Kidney (tissue), 14 donors: ENCODE results near the gene TRMT44. TPM values are rescaled to one million over a fixed set of nuclear protein-coding genes. Genes with fewer than 3 reads are reported as not detected.

ENCODE experiments used
- DNase-seq, 5 donors: peaks; one replicate each; pipeline ENCODE4 v3.0.0-alpha.2; 2013 to 2020
- FAIRE-seq: peaks from 2 replicates; lab custom pipeline; 2012; peaks lifted over from hg19 to GRCh38; lab: Jason Lieb, UNC
- H3K27ac ChIP-seq, 2 donors: one replicate each; pipeline ENCODE4 v1.7.0; 2013; ENCODE audit warnings: low read depth in 2 of 2, low read length in 2 of 2, inconsistent platforms in 1 of 2
- H3K27me3 ChIP-seq: one replicate; pipeline ENCODE4 v1.7.1; 2013; ENCODE audit warnings: low read length, inconsistent platforms; ENCODE audit not compliant: control insufficient read depth, insufficient read depth
- H3K36me3 ChIP-seq, 3 donors: one replicate each; pipeline versions ENCODE4 v1.7.0 to v1.7.1; 2013; ENCODE audit warnings: low read length in 3 of 3, control low read depth in 1 of 3, inconsistent platforms in 1 of 3; ENCODE audit not compliant: insufficient read depth in 3 of 3, control insufficient read depth in 2 of 3
- H3K4me1 ChIP-seq, 3 donors: one replicate each; pipeline versions ENCODE4 v1.7.0 to v1.7.1; 2013; ENCODE audit warnings: low read length in 3 of 3, inconsistent platforms in 1 of 3, low read depth in 1 of 3; ENCODE audit not compliant: control insufficient read depth in 2 of 3, insufficient read depth in 2 of 3
- H3K4me3 ChIP-seq, 3 donors: one replicate each; pipeline versions ENCODE4 v1.7.0 to v1.8.1; 2013; ENCODE audit warnings: low read length in 3 of 3, control low read depth in 1 of 3, inconsistent platforms in 1 of 3
- H3K9ac ChIP-seq, 3 donors: one replicate each; pipeline versions ENCODE4 v1.7.0 to v1.7.1; 2013; ENCODE audit warnings: low read length in 3 of 3, control low read depth in 1 of 3, inconsistent platforms in 1 of 3
- H3K9me3 ChIP-seq, 3 donors: one replicate each; pipeline versions ENCODE4 v1.7.0 to v1.7.1; 2013; ENCODE audit warnings: low read length in 3 of 3, control low read depth in 1 of 3, inconsistent platforms in 1 of 3; ENCODE audit not compliant: control insufficient read depth in 2 of 3, insufficient read depth in 1 of 3
- CTCF ChIP-seq: IDR thresholded peaks from 3 replicates; pipeline ENCODE4 v1.5.1; 2012; ENCODE audit warnings: mild to moderate bottlenecking, moderate library complexity, borderline replicate concordance; ENCODE audit not compliant: insufficient read depth; ENCODE audit errors: extremely low read depth
- intact Hi-C: fragments of 100-400 bp; cut with DNase I; formaldehyde crosslinking; loops from one replicate; pipeline ENCODE4 v1.11.1; 2022
- polyA plus RNA-seq: library from polyadenylated mRNA; stranded (reverse); fragments of 350-450 nt; fragmentation: Illumina TruSeq; extraction: RNeasy Lipid Tissue Mini Kit (QIAGEN cat#74804); gene quantifications from one replicate; pipeline ENCODE4 v1.2.3, GENCODE V29; 2014; ENCODE audit warnings: low read depth, low replicate concordance; ENCODE audit not compliant: insufficient read depth
- total RNA-seq: library from RNA; stranded (reverse); fragmentation: NEBNext Ultra II Directional; extraction: Animal tissue kit (Norgen Biotek cat#: 25700); gene quantifications from one replicate; pipeline ENCODE4 v1.2.1, GENCODE V29; 2021
- donor health status: control.
- donor health status: control.
- donor health status: control.
- donor health status: control.
- donor health status: control.
- donor health status: DM: yes; HTN: yes; CAD: no.
- donor health status: Normal renal cell carcinoma (clear cell type).

The TRMT44 gene
- total and polyA plus RNA-seq, 2 donors from 2014 or later = 5.1 to 20.1 TPM

- peaks cover 0 to 6% (median 5%) of the 10 kb centered on the region in 3 donors for H3K36me3 ChIP-seq
- H3K27ac ChIP-seq = no peak overlapping the region
- no peak for TF ChIP-seq CTCF
- peak; percentile 24 to 72 (median 50) for DNase-seq
- peak overlapping the region in 1 of 3 donors; percentile 34 for H3K9ac ChIP-seq
- peaks cover 4 to 18% (median 5%) of the 10 kb centered on the region in 3 donors for H3K4me1 ChIP-seq
- intact Hi-C loops = no loop called here
- no peaks in the 10 kb centered on the region for H3K27me3 ChIP-seq
- no peak for FAIRE-seq
- no peak overlapping the region for H3K4me3 ChIP-seq
- H3K9me3 ChIP-seq = no peaks in the 10 kb centered on the region
Observed at GRCh38 chr4:8473920-8474590, 33.5 kb downstream of the TRMT44 start.

GRCh38 chr4:8474856-8475255 is 34.3 kb downstream of the TRMT44 start:
- Histone ChIP-seq H3K4me3 (no peak overlapping the region), H3K27me3 (no peaks in the 10 kb centered on the region), H3K9ac (no peak overlapping the region), H3K4me1 (peaks cover 4 to 18% (median 5%) of the 10 kb centered on the region in 3 donors), H3K9me3 (no peaks in the 10 kb centered on the region), H3K36me3 (peaks cover 0 to 2% (median 0%) of the 10 kb centered on the region in 3 donors), H3K27ac (no peak overlapping the region)
- FAIRE-seq (no peak), DNase-seq (no peak)
- intact Hi-C loops = no loop called here
- no peak for TF ChIP-seq CTCF

GRCh38 chr4:8475751-8476575 is 35.4 kb downstream of the TRMT44 start:
- FAIRE-seq (no peak), DNase-seq (no peak)
- Histone ChIP-seq H3K27me3 (no peaks in the 10 kb centered on the region), H3K27ac (no peak overlapping the region), H3K4me3 (no peak overlapping the region), H3K4me1 (peaks cover 4 to 18% (median 5%) of the 10 kb centered on the region in 3 donors), H3K36me3 (peaks cover 0 to 2% (median 0%) of the 10 kb centered on the region in 3 donors), H3K9ac (no peak overlapping the region), H3K9me3 (no peaks in the 10 kb centered on the region)
- no peak for TF ChIP-seq CTCF
- intact Hi-C loops = no loop called here
